Skeletal muscle satellite cell (primary cell): ENCODE results near the gene ZNF200. TPM values are rescaled to one million over a fixed set of nuclear protein-coding genes. Genes with fewer than 3 reads are reported as not detected.
"Not testable (repeated sequence)": the region's sequence is repeated elsewhere in the genome, so short reads cannot be mapped to it uniquely, and the experiment has no call there.

Experiments used
- H3K27me3 ChIP-seq: 2 replicates; pipeline ENCODE4 v1.7.0; 2013; ENCODE audit warnings: low read length; ENCODE audit not compliant: control insufficient read depth, insufficient read depth
- H3K36me3 ChIP-seq: 2 replicates; pipeline ENCODE4 v1.7.0; 2013; ENCODE audit warnings: mild to moderate bottlenecking, control low read depth, low read length; ENCODE audit not compliant: insufficient read depth
- H3K4me1 ChIP-seq: 2 replicates; pipeline ENCODE4 v1.7.0; 2013; ENCODE audit warnings: low read length; ENCODE audit not compliant: control insufficient read depth, insufficient read depth
- H3K4me2 ChIP-seq: 2 replicates; pipeline ENCODE4 v1.7.0; 2013; ENCODE audit warnings: mild to moderate bottlenecking, low read length
- H3K4me3 ChIP-seq: 2 replicates; pipeline ENCODE4 v1.7.0; 2013; ENCODE audit warnings: low read length
- H3K9ac ChIP-seq: 2 replicates; pipeline ENCODE4 v1.7.0; 2013; ENCODE audit warnings: mild to moderate bottlenecking, low read depth, low read length, moderate library complexity
- H3K9me3 ChIP-seq: replicated peaks from 2 replicates; pipeline ENCODE4 v1.7.0; 2013; ENCODE audit warnings: mild to moderate bottlenecking, control low read depth, low read length
- total RNA-seq: library from RNA; depleted of rRNA; stranded (reverse); fragments of >200 nt; gene quantifications from 2 replicates; pipeline ENCODE4 v1.2.3, GENCODE V29; 2012; rRNA removed

Gene ZNF200
- 8.4 and 9.2 TPM in 2 replicates for total RNA-seq

DNA sequence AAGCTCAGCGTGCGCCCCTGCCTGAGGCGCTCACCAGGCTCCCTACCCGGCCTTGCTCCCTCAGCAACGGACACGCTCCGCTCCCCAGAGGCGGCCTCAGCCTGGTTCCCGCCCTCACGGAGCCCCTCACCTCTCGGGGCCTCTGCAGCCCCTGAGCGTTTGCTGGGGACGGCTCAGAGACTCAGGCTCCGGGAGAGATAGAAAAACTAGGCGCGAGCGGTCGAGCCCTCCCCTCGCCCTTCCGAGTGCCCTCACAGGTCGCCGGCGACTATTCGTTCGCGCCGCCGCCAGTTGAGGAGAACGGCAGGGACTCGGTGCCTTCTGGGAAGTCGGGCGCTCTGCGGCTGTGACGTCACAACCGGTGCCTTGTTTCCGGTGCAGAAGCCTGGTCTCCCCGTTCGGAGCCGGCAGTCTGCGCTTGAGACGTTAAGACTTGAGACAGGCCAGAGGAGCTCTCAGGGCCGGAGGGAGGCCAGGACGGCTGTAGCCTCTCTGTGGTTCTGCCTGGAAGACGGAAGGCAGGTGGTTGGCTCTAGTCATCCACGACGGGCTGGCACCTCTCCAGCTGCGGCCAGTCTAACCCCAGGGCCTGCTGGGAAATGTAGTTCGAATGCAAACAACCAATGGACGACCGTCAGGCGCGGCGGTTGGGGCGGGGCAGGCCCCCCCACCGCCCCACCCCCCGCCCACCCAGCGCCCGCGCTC is at the start of gene ZNF200:
Gene ZNF200, minus strand, starts transcription at position 302 of the 705 bp plus-strand sequence. CDS start 1,403 bp downstream, outside the sequence.
- H3K27me3 ChIP-seq: peaks cover under 1% of the 10 kb centered on the region
- H3K4me3 ChIP-seq: peak within 1 kb of the TSS; percentile 84
- H3K9ac ChIP-seq: peak within 1 kb of the TSS; percentile 90
- H3K4me2 ChIP-seq: peak within 1 kb of the TSS; percentile 87
- peaks cover 29% of the 10 kb centered on the region for H3K36me3 ChIP-seq
- peaks cover 12% of the 10 kb centered on the region for H3K4me1 ChIP-seq
- no peaks in the 10 kb centered on the region for H3K9me3 ChIP-seq

GRCh38 chr16:3283543-3284447 is 48.8 kb upstream of the ZNF200 start:
- Histone ChIP-seq H3K9ac (peak overlapping the region; percentile 98), H3K4me1 (peaks cover 11% of the 10 kb centered on the region), H3K9me3 (no peaks in the 10 kb centered on the region), H3K4me2 (peak overlapping the region; percentile 95), H3K4me3 (peak overlapping the region; percentile 92), H3K27me3 (no peaks in the 10 kb centered on the region), H3K36me3 (peaks cover 30% of the 10 kb centered on the region)

DNA sequence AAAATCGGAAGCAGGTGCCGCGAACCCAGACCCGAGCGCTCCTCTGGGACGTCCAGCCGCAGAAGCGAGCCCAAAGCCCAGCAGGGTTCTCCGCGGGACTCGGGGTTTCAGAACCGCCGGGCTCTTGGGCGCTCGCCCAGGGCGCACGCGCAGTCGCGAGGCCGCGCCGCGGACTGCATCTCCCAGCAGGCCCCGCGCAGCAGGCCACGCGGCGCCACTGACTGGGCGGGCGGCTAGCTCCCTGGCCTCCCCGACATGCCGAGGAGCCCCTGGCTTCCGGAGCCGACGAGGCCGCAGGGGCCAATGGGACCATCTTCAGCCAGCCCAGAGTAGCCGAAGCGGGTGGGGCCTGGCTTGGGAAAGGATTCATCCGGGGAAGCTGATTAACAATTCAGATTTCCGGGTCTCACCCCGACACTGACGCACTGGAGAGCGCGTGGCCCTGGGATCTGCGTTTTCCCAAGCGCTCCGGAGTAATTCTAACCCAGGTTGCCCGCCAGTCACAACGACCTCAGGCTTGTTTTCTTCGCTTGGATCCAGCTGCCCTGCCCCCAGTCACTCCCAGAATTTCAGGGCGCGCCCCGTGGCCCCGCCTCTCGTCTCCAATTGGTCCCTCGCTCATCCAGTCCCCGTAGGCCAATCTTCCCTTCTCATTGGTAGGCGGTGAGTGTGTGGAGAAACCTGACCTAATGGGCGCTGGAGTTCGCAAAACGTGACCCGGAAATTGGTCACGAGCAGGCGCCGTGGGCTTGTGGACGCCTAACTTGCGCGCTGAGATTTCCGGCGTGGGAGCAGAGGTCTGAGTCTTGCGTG is 48.0 kb upstream of the ZNF200 start, which contains the start of gene ZNF263:
Gene ZNF263, plus strand, starts transcription at position 762 of the 813 bp plus-strand sequence. CDS start 328 bp downstream, outside the sequence.
- Histone ChIP-seq H3K4me2 (peak within 1 kb of the TSS; percentile 95), H3K4me1 (peaks cover 11% of the 10 kb centered on the region), H3K9ac (peak within 1 kb of the TSS; percentile 98), H3K27me3 (no peaks in the 10 kb centered on the region), H3K36me3 (peaks cover 24% of the 10 kb centered on the region), H3K4me3 (peak within 1 kb of the TSS; percentile 92), H3K9me3 (no peaks in the 10 kb centered on the region)

DNA sequence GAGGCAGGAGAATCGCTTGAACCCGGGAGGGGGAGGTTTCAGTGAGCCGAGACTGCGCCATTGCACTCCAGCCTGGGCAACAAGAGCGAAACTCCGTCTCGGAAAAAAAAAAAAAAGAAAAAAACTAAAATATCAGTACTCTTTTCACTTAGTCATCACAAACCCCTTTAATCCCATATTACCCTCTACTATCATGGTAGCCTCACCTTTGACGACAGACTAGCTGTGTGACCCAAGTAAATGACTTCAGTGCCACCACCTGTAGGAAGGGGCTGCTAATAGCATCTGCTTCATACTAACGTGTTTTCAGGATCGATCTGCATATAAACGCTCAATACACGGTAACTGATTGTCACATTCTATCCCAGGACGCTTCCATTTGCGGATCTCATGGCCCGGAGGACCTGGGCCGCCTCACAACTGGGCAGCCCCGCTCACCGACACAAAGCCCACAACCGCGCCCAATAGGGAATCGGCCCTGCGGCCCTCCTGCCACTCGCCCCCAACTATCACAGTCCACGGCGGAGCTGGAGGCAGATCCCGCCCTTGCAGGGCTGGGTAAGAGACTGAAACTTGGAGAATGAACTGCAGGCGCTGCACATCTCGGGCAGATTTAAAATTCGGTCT is 47.3 kb upstream of the ZNF200 start:
- Histone ChIP-seq H3K4me2 (peak overlapping the region; percentile 95), H3K4me1 (peaks cover 11% of the 10 kb centered on the region), H3K9ac (peak overlapping the region; percentile 98), H3K4me3 (peak overlapping the region; percentile 92), H3K9me3 (no peaks in the 10 kb centered on the region), H3K36me3 (peaks cover 20% of the 10 kb centered on the region), H3K27me3 (peaks cover 2% of the 10 kb centered on the region)

- Histone ChIP-seq H3K9ac (no peak overlapping the region), H3K4me3 (no peak overlapping the region), H3K4me1 (peaks cover 11% of the 10 kb centered on the region)
Observed at GRCh38 chr16:3281222-3281820, 46.4 kb upstream of the ZNF200 start.

GRCh38 chr16:3276679-3277078 is 41.7 kb upstream of the ZNF200 start:
- H3K4me1 ChIP-seq: no peaks in the 10 kb centered on the region
- H3K27me3 ChIP-seq: peaks cover 9% of the 10 kb centered on the region
- no peaks in the 10 kb centered on the region for H3K36me3 ChIP-seq
- H3K9me3 ChIP-seq: no peaks in the 10 kb centered on the region
- no peak overlapping the region for H3K9ac ChIP-seq
- H3K4me2 ChIP-seq: no peak overlapping the region
- no peak overlapping the region for H3K4me3 ChIP-seq

More at GRCh38 chr16:3281222-3281820, 46.4 kb upstream of the ZNF200 start:
- peaks cover 11% of the 10 kb centered on the region for H3K36me3 ChIP-seq
- H3K4me2 ChIP-seq: peak overlapping the region; percentile 95
- H3K27me3 ChIP-seq: peaks cover 9% of the 10 kb centered on the region
- H3K9me3 ChIP-seq: no peaks in the 10 kb centered on the region

GRCh38 chr16:3274947-3275346 is 40.0 kb upstream of the ZNF200 start:
- no peaks in the 10 kb centered on the region for H3K4me1 ChIP-seq
- no peak overlapping the region for H3K9ac ChIP-seq
- peaks cover 9% of the 10 kb centered on the region for H3K27me3 ChIP-seq
- H3K4me2 ChIP-seq: no peak overlapping the region
- H3K4me3 ChIP-seq: no peak overlapping the region
- H3K36me3 ChIP-seq: no peaks in the 10 kb centered on the region
- no peaks in the 10 kb centered on the region for H3K9me3 ChIP-seq

- no peak overlapping the region for H3K4me2 ChIP-seq
- H3K36me3 ChIP-seq: no peaks in the 10 kb centered on the region
- H3K27me3 ChIP-seq: peaks cover 9% of the 10 kb centered on the region
- H3K4me3 ChIP-seq: no peak overlapping the region
- no peaks in the 10 kb centered on the region for H3K4me1 ChIP-seq
- no peaks in the 10 kb centered on the region for H3K9me3 ChIP-seq
- H3K9ac ChIP-seq: no peak overlapping the region
Observed at GRCh38 chr16:3274490-3274889, 39.5 kb upstream of the ZNF200 start.

GRCh38 chr16:3271281-3271680 is 36.3 kb upstream of the ZNF200 start:
- H3K4me3 ChIP-seq, H3K27me3 ChIP-seq, H3K4me1 ChIP-seq, H3K9me3 ChIP-seq, H3K36me3 ChIP-seq, H3K4me2 ChIP-seq, H3K9ac ChIP-seq: not testable (repeated sequence)

DNA sequence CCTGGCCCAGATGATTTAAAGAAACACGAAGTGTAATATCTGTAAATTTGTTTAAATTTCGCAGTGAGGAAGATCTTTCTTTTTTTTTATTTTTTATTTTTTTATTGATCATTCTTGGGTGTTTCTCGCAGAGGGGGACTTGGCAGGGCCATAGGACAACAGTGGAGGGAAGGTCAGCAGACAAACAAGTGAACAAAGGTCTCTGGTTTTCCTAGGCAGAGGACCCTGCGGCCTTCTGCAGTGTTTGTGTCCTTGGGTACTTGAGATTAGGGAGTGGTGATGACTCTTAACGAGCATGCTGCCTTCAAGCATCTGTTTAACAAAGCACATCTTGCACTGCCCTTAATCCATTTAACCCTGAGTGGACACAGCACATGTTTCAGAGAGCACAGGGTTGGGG is 35.8 kb upstream of the ZNF200 start:
- H3K9me3 ChIP-seq, H3K4me3 ChIP-seq, H3K36me3 ChIP-seq, H3K4me1 ChIP-seq, H3K27me3 ChIP-seq, H3K4me2 ChIP-seq, H3K9ac ChIP-seq: not testable (repeated sequence)
